Upper lobe of right lung (tissue), 1 donor: ENCODE data around the gene LAX1. TPM values are rescaled to one million over a fixed set of nuclear protein-coding genes. Genes with fewer than 3 reads are reported as not detected.

Experiments used
- ATAC-seq: fragments of 200-7000 bp; cut with Tn5 transposase; one replicate; pipeline ENCODE4 v1.9.1; 2020; ENCODE audit warnings: mild to moderate bottlenecking, moderate library complexity
- DNase-seq: peaks from one replicate; pipeline ENCODE4 v3.0.0-alpha.2; 2020
- H3K27ac ChIP-seq: fragments of 200-600 bp; one replicate; pipeline ENCODE4 v1.8.0; 2022
- H3K27me3 ChIP-seq: fragments of 200-600 bp; one replicate; pipeline ENCODE4 v1.8.0; 2022; ENCODE audit warnings: mild to moderate bottlenecking
- H3K36me3 ChIP-seq: fragments of 200-600 bp; one replicate; pipeline ENCODE4 v1.8.0; 2022
- H3K4me1 ChIP-seq: fragments of 200-600 bp; one replicate; pipeline ENCODE4 v1.8.0; 2022
- H3K4me3 ChIP-seq: fragments of 200-600 bp; one replicate; pipeline ENCODE4 v1.8.0; 2022; ENCODE audit warnings: mild to moderate bottlenecking
- H3K9me3 ChIP-seq: fragments of 200-600 bp; one replicate; pipeline ENCODE4 v1.8.0; 2022
- intact Hi-C: fragments of 100-400 bp; cut with DNase I; formaldehyde crosslinking; loops from one replicate; pipeline ENCODE4 v1.11.0; 2022
- total RNA-seq: library from RNA; stranded (reverse); fragmentation: NEBNext Ultra II Directional; extraction: Animal tissue kit (Norgen Biotek cat#: 25700); gene quantifications from one replicate; pipeline ENCODE4 v1.2.1, GENCODE V29; 2021
- TF ChIP-seq, protein P1 (sequence below): fragments of 200-600 bp; IDR thresholded peaks from one replicate; pipeline ENCODE4 v1.8.0; 2022; ENCODE audit warnings: antibody characterized with exemption
- donor health status: DM: no; HTN: yes; CAD: no; lungs with severe emphysema.

Gene LAX1
- total RNA-seq, 1 donor from 2014 or later: 3.0 TPM

DNA sequence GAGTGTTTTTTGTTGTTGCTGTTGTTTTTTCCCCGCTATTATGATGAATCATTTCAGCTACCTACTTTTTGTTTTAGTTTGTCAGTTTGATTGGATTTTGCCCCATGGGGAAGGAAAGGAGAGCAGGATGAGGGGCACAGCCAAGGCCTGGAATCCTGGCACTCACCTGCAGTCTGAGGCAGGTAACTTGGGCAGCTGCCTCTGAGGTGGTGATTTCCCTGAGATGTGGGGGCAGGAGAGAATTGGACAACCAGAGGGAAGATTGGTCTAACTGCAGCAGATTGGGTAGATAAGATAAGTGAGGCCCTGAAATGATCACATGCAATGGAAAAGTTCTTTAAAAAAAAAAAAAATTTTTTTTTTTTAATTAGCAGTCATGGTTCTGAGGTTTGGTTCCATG is 1.5 kb upstream of the LAX1 start:
- intact Hi-C loops: no loop called here
- TF ChIP-seq, protein P1, sequence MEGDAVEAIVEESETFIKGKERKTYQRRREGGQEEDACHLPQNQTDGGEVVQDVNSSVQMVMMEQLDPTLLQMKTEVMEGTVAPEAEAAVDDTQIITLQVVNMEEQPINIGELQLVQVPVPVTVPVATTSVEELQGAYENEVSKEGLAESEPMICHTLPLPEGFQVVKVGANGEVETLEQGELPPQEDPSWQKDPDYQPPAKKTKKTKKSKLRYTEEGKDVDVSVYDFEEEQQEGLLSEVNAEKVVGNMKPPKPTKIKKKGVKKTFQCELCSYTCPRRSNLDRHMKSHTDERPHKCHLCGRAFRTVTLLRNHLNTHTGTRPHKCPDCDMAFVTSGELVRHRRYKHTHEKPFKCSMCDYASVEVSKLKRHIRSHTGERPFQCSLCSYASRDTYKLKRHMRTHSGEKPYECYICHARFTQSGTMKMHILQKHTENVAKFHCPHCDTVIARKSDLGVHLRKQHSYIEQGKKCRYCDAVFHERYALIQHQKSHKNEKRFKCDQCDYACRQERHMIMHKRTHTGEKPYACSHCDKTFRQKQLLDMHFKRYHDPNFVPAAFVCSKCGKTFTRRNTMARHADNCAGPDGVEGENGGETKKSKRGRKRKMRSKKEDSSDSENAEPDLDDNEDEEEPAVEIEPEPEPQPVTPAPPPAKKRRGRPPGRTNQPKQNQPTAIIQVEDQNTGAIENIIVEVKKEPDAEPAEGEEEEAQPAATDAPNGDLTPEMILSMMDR: no peak

DNA sequence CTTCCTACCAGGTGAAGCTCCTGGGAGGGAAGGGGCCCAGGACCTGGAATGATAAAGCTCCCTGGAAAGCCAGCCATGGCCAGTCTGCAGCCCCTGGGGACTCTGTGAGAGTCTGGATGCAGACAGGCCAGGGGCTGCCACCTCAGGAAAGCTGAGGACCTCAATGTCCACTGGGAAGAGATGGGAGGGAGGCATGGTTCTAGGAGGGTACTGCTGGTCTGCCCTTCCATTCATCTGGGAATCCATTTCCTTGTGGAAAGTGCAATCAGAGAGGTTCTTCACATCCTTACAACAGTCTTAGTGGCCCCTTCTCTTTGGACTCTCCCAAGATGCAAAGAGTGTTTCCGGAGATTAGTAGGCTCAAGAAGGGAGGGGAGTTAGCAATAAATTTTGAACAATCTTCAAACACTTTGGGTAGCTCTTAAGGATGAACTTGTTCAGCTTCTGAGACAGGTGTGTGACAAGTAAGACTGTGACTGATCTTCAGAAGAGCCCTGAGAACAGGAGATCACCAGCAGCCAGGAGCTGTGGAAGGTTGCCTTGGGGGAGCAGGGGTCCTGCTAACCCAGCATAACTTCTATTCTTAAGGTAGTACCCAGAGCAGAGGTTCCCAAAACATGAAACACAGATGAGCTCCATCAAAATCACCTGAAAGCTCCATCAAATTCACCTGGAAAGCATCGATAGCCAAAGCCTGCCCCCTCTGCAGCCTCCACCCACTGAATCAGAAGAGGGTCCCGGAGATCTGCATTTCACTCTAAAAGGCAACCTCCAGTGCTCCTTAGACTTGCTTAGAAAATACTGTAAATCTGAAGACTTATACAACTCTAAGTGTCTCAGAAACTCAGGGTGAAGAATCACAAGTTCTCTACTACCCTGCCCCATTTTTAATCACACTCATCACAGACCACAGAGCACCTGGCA is 616 bp upstream of the LAX1 start:
- Histone ChIP-seq H3K27ac (peak overlapping the region; percentile 51), H3K36me3 (no peaks in the 10 kb centered on the region), H3K27me3 (no peaks in the 10 kb centered on the region), H3K4me3 (no peak overlapping the region), H3K4me1 (no peaks in the 10 kb centered on the region), H3K9me3 (no peaks in the 10 kb centered on the region)
- TF ChIP-seq, protein P1: no peak
- ATAC-seq (no peak), DNase-seq (peak; percentile 2)
- intact Hi-C loops: no loop called here

More for the DNA sequence above, 1.5 kb upstream of the LAX1 start:
- Histone ChIP-seq H3K9me3 (no peaks in the 10 kb centered on the region), H3K27ac (no peak overlapping the region), H3K4me3 (no peak overlapping the region), H3K4me1 (no peaks in the 10 kb centered on the region), H3K36me3 (no peaks in the 10 kb centered on the region), H3K27me3 (no peaks in the 10 kb centered on the region)
- ATAC-seq (no peak), DNase-seq (peak; percentile 15)

DNA sequence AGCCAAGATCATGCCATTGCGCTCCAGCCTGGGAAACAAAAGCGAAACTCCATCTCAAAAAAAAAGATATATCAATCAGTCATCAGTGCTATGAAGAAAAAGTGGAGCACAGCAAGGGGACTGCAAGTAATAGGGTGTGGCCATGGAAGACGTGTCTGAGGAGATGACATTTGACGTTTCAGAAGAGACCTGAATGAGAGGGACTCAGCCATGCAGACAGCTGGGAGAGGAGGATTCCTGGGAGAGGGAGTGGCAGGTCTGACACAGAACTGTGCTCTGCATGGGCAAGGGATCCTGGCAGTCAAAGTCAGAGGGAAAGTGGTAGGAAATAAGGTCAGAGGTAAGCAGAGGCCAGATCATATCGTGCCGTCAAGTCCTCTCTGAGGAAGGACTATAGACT is 3.3 kb downstream of the LAX1 start:
- no peak overlapping the region for H3K4me3 ChIP-seq
- intact Hi-C loops: no loop called here
- no peaks in the 10 kb centered on the region for H3K36me3 ChIP-seq
- H3K27me3 ChIP-seq: no peaks in the 10 kb centered on the region
- H3K4me1 ChIP-seq: no peaks in the 10 kb centered on the region
- no peaks in the 10 kb centered on the region for H3K9me3 ChIP-seq
- no peak overlapping the region for H3K27ac ChIP-seq
- ATAC-seq: no peak
- TF ChIP-seq, protein P1: no peak
- no peak for DNase-seq

DNA sequence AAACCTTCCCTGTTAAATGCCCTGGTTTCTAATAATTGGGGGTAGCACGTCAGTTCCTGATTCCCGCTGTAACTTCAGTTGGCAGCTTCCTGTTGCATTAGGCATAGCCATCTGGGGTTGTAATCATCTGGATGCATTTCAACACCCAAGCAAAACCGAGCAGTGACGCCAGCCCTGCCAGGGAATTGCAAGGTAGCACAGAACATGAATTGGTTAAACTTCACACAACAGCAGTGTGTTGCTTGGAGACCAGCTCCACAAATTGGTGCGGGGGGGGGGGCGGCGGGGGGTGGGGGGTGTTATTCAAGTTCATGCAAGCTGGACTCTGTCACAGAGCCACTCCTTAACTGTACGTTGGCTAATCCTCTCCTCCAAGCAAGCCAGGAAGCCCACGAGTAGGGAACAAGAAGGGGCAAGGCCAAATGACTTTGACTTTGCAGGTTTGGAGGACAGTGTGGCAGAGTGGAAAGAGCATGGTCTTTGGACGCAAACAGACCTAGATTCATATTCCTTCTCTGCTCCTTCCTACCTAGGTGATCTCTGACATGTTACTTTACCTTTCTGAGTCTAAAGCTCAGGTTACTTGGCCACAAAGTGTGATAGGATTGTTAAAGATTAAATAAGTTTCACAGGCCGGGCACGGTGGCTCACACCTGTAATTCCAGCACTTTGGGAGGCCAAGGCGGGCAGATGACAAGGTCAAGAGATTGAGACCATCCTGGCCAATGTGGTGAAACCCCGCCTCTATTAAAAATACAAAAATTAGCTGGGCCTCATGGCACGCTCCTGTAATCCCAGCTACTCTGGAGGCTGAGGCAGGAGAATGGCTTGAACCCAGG is 4.7 kb downstream of the LAX1 start:
- DNase-seq (peak; percentile 84), ATAC-seq (peak; percentile 88)
- H3K36me3 ChIP-seq: no peaks in the 10 kb centered on the region
- no peaks in the 10 kb centered on the region for H3K9me3 ChIP-seq
- H3K27me3 ChIP-seq: no peaks in the 10 kb centered on the region
- TF ChIP-seq, protein P1: no peak
- intact Hi-C loops: no loop called here
- no peaks in the 10 kb centered on the region for H3K4me1 ChIP-seq
- H3K4me3 ChIP-seq: no peak overlapping the region
- peak overlapping the region; percentile 51 for H3K27ac ChIP-seq

DNA sequence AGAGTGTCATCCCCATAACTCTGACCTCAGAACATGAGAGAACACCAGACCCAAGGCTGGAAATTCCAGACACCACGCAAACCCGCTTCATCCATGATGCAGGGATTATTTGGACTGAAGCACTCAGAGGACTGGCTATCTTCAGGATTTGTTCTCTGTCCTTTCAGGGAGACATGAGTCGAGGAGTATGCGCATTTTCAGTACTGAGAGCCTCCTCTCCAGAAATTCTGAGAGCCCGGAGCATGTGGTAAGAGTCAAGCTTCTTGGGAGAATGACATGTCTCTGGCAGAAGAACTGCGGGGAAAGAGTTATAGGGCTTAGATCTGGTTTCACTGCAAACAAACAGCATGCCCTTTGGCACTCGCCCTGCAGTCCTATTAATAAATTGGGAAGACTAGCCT is 6.9 kb downstream of the LAX1 start:
- H3K36me3 ChIP-seq: no peaks in the 10 kb centered on the region
- no peaks in the 10 kb centered on the region for H3K9me3 ChIP-seq
- no peaks in the 10 kb centered on the region for H3K4me1 ChIP-seq
- no peaks in the 10 kb centered on the region for H3K27me3 ChIP-seq
- ATAC-seq (no peak), DNase-seq (no peak)
- intact Hi-C loops: no loop called here
- TF ChIP-seq, protein P1: no peak
- no peak overlapping the region for H3K4me3 ChIP-seq
- H3K27ac ChIP-seq: no peak overlapping the region
